Vagina (tissue), 2 donors: Measurements from ENCODE around the gene GK2. TPM values are rescaled to one million over a fixed set of nuclear protein-coding genes. Genes with fewer than 3 reads are reported as not detected.

Experiments
- DNase-seq, 2 donors: peaks; one replicate each; pipeline ENCODE4 v3.0.0-alpha.2; 2017; ENCODE audit errors: extremely low spot score in 2 of 2
- H3K27ac ChIP-seq: fragments of 200-600 bp; sonication (generic); one replicate; pipeline ENCODE4 v1.5.1; 2019
- H3K27me3 ChIP-seq: fragments of 200-600 bp; sonication (generic); one replicate; pipeline ENCODE4 v1.5.1; 2019
- H3K36me3 ChIP-seq, 2 donors: fragments of 200-600 bp; sonication (generic); one replicate each; pipeline ENCODE4 v1.5.1; 2017 to 2019
- H3K4me1 ChIP-seq: fragments of 200-600 bp; sonication (generic); one replicate; pipeline ENCODE4 v1.5.1; 2019
- H3K4me3 ChIP-seq, 2 donors: fragments of 200-600 bp; sonication (generic); 1 replicate in 1 of 2; 2 replicates in 1 of 2; pipeline ENCODE4 v1.5.1; 2016 to 2019
- H3K9me3 ChIP-seq: fragments of 200-600 bp; sonication (generic); one replicate; pipeline ENCODE4 v1.5.1; 2019
- POLR2A ChIP-seq, 2 donors: fragments of 450-650 bp; IDR thresholded peaks; one replicate each; pipeline ENCODE4 v1.6.1; 2017; ENCODE audit warnings: antibody characterized with exemption in 2 of 2, mild to moderate bottlenecking in 2 of 2, moderate library complexity in 2 of 2
- POLR2AphosphoS5 ChIP-seq, 2 donors: sonication (generic); formaldehyde crosslinking; IDR thresholded peaks; one replicate each; pipeline ENCODE4 v1.9.0; 2017; ENCODE audit warnings: antibody characterized with exemption in 2 of 2, mild to moderate bottlenecking in 2 of 2, low read depth in 1 of 2; ENCODE audit not compliant: insufficient read depth in 1 of 2
- intact Hi-C: fragments of 100-400 bp; cut with DNase I; formaldehyde crosslinking; loops from one replicate; pipeline ENCODE4 v1.15.1; 2023
- total RNA-seq: library from RNA; depleted of rRNA; stranded (reverse); fragments of >200 nt; gene quantifications from one replicate; pipeline ENCODE4 v1.2.3, GENCODE V29; 2016
- TF ChIP-seq, protein P1 (sequence below), 3 experiments: fragments of 450-650 bp in 2 of 3; fragments of 200-600 bp in 1 of 3; sonication (generic) in 1 of 3; IDR thresholded peaks; one replicate each; pipeline ENCODE4 v1.5.1; 2017 to 2019; ENCODE audit warnings: antibody characterized with exemption in 3 of 3, mild to moderate bottlenecking in 2 of 3, moderate library complexity in 2 of 3

GK2 gene
- total RNA-seq, 1 donor from 2014 or later: not detected

DNA sequence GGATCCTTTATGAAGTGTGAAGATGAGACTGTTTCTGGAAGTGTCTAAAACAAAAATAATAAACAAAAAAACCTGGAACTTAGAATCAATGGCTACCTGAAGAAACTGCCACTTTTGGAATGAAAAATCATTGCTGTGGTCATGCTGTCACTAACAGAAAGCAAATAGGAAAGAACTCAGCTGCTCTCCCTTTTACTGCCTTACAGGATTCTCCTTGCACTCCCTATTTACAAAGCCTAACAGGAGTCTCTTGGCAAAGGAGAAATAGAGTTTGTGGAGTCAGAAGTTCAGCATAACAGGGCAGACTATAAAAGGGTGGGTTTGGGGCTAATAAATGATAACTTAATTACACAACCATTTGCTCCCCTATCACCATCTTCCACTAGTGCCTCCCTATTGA, 19.0 kb upstream of the GK2 start:
- no peaks in the 10 kb centered on the region for H3K9me3 ChIP-seq
- no peak overlapping the region for H3K4me3 ChIP-seq
- H3K4me1 ChIP-seq: no peaks in the 10 kb centered on the region
- intact Hi-C loops: no loop called here
- no peak for TF ChIP-seq POLR2AphosphoS5 (IDR thresholded peaks at IDR 0.05; ENCODE audit: insufficient read depth in 1 of 2, low read depth in 1 of 2)
- no peak for TF ChIP-seq POLR2A (IDR thresholded peaks at IDR 0.05)
- TF ChIP-seq, protein P1, sequence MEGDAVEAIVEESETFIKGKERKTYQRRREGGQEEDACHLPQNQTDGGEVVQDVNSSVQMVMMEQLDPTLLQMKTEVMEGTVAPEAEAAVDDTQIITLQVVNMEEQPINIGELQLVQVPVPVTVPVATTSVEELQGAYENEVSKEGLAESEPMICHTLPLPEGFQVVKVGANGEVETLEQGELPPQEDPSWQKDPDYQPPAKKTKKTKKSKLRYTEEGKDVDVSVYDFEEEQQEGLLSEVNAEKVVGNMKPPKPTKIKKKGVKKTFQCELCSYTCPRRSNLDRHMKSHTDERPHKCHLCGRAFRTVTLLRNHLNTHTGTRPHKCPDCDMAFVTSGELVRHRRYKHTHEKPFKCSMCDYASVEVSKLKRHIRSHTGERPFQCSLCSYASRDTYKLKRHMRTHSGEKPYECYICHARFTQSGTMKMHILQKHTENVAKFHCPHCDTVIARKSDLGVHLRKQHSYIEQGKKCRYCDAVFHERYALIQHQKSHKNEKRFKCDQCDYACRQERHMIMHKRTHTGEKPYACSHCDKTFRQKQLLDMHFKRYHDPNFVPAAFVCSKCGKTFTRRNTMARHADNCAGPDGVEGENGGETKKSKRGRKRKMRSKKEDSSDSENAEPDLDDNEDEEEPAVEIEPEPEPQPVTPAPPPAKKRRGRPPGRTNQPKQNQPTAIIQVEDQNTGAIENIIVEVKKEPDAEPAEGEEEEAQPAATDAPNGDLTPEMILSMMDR (IDR thresholded peaks at IDR 0.05): no peak
- H3K27ac ChIP-seq: no peak overlapping the region
- H3K36me3 ChIP-seq: no peaks in the 10 kb centered on the region
- no peak for DNase-seq
- no peaks in the 10 kb centered on the region for H3K27me3 ChIP-seq

DNA sequence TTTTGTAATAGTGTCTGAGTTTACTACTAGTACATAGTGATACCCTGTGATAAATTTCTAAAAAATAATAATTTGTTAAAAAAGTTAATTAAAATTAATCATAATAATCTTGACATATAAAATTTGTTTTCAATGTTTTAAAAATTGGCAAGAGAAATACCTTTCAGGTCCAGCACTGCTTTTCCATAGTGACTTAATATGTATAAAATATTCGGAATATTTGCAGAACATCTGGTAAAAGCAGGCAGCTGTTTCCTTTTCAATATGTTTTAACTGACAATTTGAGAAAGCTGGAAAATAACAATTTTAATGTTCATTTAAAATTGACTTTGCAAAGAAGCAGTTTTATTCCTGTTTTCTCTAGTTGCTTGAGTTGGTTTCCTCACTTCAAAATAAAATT, 17.6 kb upstream of the GK2 start:
- DNase-seq: no peak
- TF ChIP-seq POLR2A (IDR thresholded peaks at IDR 0.05) (no peak), POLR2AphosphoS5 (IDR thresholded peaks at IDR 0.05; ENCODE audit: insufficient read depth in 1 of 2, low read depth in 1 of 2) (no peak)
- TF ChIP-seq, protein P1 (IDR thresholded peaks at IDR 0.05): no peak
- Histone ChIP-seq H3K36me3 (no peaks in the 10 kb centered on the region), H3K27ac (no peak overlapping the region), H3K27me3 (no peaks in the 10 kb centered on the region), H3K9me3 (no peaks in the 10 kb centered on the region), H3K4me1 (no peaks in the 10 kb centered on the region), H3K4me3 (no peak overlapping the region)
- intact Hi-C loops: no loop called here

DNA sequence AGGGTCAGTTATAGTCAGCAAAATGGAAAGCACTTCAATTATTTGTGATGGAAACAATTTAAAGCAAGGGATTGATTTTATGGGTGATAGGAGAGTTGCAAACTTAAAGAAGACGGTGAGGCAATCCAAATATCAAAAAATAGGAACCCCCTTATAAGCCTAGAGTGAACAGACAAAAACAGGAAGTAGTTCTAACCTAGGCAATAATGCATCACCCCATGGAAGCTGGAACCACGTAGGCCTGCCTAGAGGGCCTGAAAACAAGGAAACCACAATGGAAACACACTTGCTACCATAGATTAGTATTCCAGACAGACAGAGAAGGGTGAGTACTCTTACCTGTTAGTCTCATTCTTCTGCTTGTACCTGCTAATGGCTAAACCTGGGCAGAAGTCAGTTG, 13.5 kb upstream of the GK2 start:
- no peak overlapping the region for H3K27ac ChIP-seq
- no peak for DNase-seq
- TF ChIP-seq, protein P1 (IDR thresholded peaks at IDR 0.05): no peak
- TF ChIP-seq POLR2AphosphoS5 (IDR thresholded peaks at IDR 0.05; ENCODE audit: insufficient read depth in 1 of 2, low read depth in 1 of 2): no peak
- TF ChIP-seq POLR2A (IDR thresholded peaks at IDR 0.05): no peak

DNA sequence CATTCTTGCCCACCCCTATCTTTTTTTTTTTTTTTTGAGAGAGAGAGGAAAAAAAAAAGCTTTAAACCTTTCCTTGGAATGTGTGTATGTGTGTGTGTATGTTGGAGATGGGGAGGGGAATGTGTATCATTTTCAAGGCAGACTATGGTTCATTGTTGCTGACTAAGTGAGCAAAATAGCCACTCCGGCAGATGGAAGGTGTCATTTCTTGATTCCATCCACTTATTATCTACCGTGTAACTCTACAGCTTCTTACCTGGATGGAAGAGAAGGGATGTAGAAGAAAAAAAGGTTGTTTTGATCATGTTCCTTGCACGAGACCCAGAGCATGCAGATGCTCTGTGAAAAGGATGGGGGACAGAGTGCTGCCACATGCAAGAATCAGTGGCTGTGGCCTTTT, 5.9 kb upstream of the GK2 start:
- no peaks in the 10 kb centered on the region for H3K4me1 ChIP-seq
- intact Hi-C loops: no loop called here
- DNase-seq: no peak
- no peak for TF ChIP-seq POLR2AphosphoS5 (IDR thresholded peaks at IDR 0.05; ENCODE audit: insufficient read depth in 1 of 2, low read depth in 1 of 2)
- TF ChIP-seq POLR2A (IDR thresholded peaks at IDR 0.05): no peak
- TF ChIP-seq, protein P1 (IDR thresholded peaks at IDR 0.05): no peak
- no peak overlapping the region for H3K4me3 ChIP-seq
- H3K27ac ChIP-seq: no peak overlapping the region
- H3K9me3 ChIP-seq: no peaks in the 10 kb centered on the region
- no peaks in the 10 kb centered on the region for H3K36me3 ChIP-seq
- no peaks in the 10 kb centered on the region for H3K27me3 ChIP-seq

More for the DNA sequence above, 13.5 kb upstream of the GK2 start:
- Histone ChIP-seq H3K27me3 (no peaks in the 10 kb centered on the region), H3K36me3 (no peaks in the 10 kb centered on the region), H3K4me1 (no peaks in the 10 kb centered on the region), H3K4me3 (no peak overlapping the region), H3K9me3 (no peaks in the 10 kb centered on the region)
- intact Hi-C loops: no loop called here

DNA sequence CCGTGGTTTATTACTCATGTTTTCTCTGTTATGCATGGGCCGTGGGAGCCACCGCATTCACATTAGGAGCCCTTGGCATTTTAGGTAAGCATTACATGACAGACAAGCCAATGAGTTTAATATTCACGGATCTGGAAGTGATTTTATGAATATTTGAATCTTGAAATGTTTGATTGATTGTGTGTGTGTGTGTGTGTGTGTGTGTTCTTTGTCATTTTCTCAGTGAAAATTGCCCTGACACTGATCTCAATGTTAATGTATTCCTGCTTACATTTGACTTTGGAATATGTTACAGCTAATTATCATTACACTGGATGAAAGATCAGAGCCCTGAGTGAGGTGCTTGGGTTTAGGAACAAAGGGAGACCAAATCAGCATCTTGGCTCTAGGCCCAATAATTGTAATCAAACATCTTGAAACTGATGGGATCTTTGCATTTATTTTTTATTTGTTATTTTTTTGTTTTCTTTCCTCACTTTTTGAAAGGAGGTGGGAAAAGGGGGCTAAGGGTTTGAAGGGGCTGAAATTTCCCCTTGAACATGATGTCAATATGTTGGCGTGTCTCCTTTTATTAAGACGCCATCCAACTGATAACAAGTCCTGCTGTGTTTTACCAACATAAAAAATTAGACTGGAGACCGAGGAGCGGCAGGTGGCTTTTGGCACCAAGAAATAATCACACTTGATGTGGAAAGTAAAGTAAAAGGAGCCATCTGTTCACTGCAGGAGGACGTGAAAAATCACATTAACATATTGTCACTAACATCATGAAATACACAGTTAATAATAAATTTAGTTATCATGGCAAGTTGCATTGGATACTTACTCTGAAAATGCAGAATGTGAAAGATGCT, 5.2 kb upstream of the GK2 start:
- Histone ChIP-seq H3K4me1 (no peaks in the 10 kb centered on the region), H3K36me3 (no peaks in the 10 kb centered on the region), H3K9me3 (no peaks in the 10 kb centered on the region), H3K4me3 (no peak overlapping the region), H3K27ac (no peak overlapping the region), H3K27me3 (no peaks in the 10 kb centered on the region)
- intact Hi-C loops: no loop called here
- DNase-seq: no peak
- TF ChIP-seq POLR2A (IDR thresholded peaks at IDR 0.05) (no peak), POLR2AphosphoS5 (IDR thresholded peaks at IDR 0.05; ENCODE audit: insufficient read depth in 1 of 2, low read depth in 1 of 2) (no peak)
- TF ChIP-seq, protein P1 (IDR thresholded peaks at IDR 0.05): no peak
